HG02885 (cell line): ENCODE data around the gene RGS9BP.
"Not testable (repeated sequence)": the region's sequence is repeated elsewhere in the genome, so short reads cannot be mapped to it uniquely, and the experiment has no call there.

Experiments
- ATAC-seq: cut with Tn5 transposase; IDR thresholded peaks from one replicate; pipeline ENCODE4 v1.9.1; 2021; ENCODE audit warnings: mild to moderate bottlenecking; ENCODE audit not compliant: unreplicated experiment, poor library complexity

The RGS9BP gene, protein sequence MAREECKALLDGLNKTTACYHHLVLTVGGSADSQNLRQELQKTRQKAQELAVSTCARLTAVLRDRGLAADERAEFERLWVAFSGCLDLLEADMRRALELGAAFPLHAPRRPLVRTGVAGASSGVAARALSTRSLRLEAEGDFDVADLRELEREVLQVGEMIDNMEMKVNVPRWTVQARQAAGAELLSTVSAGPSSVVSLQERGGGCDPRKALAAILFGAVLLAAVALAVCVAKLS

DNA sequence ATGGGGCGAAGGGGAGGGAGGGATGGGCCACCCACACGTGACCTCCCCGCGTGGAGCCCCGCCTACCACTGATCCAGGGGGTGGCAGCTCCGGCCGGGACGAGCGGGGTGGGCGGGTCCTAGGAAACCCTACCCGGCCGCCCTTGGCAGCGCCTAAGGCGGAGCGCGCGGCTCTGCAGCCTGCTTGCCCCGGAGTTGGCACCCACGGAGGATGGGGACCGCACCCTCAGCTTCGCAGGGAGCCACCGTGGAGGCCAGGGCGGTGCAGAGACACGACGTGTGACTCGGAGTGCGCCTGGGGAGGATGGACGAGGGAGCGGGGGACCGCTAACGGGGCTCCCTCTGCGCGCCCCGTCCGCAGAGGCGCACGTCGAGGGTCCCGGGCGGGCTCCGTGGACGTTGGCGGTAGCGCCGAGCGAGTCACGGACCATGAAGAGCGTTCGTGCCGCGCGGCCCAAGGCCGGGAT, at the start of gene RGS9BP:
RGS9BP (plus strand) TSS at position 129 of the 466 bp plus-strand sequence. CDS start 416 bp downstream, outside the sequence.
- ATAC-seq = peak; percentile 26

GRCh38 chr19:32626969-32627368, 48.7 kb upstream of the RGS9BP start:
- no peak for ATAC-seq

GRCh38 chr19:32627714-32628270, 47.9 kb upstream of the RGS9BP start:
- ATAC-seq = no peak

DNA sequence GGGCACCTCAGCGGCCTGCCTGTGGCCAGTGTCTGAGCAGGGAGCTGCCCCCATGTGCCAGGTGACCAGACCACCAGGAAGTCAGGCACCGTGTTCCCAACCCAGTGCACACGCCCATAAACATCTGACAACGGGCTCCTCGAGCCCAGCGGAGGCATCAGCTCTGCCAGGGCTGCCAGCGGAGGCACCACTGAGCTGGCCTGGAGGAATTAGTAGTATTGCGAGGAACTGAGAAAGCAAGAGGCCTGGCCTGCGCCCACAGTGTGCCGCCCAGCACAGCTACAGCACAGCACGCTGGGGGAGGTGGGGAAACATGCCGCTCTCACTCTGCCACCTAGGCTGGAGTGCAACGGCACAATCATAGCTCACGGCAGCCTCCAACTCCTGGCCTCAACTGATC, 45.3 kb upstream of the RGS9BP start:
- no peak for ATAC-seq

GRCh38 chr19:32631381-32631780, 44.3 kb upstream of the RGS9BP start:
- ATAC-seq = no peak

GRCh38 chr19:32637480-32637879, 38.2 kb upstream of the RGS9BP start:
- no peak for ATAC-seq

GRCh38 chr19:32638625-32639024, 37.0 kb upstream of the RGS9BP start:
- ATAC-seq = no peak

- ATAC-seq = no peak
Observed at GRCh38 chr19:32642771-32643170, 32.9 kb upstream of the RGS9BP start.

- ATAC-seq = no peak
Observed at GRCh38 chr19:32646556-32646955, 29.1 kb upstream of the RGS9BP start.

GRCh38 chr19:32647361-32647760, 28.3 kb upstream of the RGS9BP start:
- no peak for ATAC-seq

- ATAC-seq = no peak
Observed at GRCh38 chr19:32649751-32650150, 25.9 kb upstream of the RGS9BP start.

DNA sequence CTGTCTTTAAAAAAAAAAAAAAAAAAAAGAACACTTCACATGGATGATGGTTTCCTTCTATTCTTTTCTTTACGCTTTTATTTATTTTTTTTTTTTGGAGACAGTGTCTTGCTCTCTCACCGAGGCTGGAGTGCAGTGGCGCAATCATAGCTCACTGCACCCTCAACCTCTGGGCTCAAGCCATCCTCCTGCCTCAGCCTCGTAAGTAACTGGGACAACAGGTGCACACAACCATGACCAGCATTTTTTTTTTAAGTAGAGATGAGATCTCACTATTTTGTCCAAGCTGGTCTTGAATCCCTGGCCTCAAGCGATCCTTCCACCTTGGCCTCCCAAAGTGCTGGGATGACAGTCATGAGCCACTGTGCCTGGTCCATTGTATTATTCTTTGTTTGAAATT, 25.0 kb upstream of the RGS9BP start:
- ATAC-seq = no peak

DNA sequence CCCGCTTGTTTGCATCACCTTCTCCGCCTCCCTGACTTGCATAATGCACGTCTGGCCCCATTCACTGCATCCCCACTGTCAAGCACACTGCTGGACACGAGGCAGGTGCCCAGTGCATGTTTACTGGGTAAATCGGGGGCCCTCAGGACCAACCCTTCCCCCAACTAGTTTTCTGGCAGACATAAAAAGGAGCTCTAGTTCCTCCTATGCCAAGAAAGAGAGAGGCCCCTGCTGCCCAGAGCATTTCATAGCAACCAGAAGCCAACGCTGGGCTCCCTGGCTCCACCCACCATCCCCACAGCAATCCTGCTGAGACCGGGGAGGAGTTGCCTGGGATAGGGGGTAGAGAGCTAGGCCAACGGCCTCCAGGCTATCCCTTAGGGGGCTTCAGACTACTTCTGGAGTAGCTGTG, 23.9 kb upstream of the RGS9BP start:
- no peak for ATAC-seq

DNA sequence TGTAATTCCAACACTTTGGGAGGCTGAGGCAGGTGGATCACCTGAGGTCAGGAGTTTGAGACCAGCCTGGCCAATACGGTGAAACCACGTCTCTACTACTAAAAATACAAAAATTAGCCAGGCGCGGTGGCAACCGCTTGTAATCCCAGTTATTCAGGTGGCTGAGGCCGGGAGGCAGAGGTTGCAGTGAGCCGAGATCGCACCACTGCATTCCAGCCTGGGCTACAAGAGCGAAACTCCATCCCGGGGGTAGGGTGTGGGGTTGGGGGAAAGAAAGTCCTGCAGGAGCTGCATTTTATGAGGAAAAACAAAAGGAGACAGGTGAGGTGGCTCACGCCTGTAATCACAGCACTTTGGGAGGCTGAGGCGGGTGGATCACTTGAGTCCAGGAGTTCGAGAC, 23.3 kb upstream of the RGS9BP start:
- ATAC-seq = not testable (repeated sequence)

DNA sequence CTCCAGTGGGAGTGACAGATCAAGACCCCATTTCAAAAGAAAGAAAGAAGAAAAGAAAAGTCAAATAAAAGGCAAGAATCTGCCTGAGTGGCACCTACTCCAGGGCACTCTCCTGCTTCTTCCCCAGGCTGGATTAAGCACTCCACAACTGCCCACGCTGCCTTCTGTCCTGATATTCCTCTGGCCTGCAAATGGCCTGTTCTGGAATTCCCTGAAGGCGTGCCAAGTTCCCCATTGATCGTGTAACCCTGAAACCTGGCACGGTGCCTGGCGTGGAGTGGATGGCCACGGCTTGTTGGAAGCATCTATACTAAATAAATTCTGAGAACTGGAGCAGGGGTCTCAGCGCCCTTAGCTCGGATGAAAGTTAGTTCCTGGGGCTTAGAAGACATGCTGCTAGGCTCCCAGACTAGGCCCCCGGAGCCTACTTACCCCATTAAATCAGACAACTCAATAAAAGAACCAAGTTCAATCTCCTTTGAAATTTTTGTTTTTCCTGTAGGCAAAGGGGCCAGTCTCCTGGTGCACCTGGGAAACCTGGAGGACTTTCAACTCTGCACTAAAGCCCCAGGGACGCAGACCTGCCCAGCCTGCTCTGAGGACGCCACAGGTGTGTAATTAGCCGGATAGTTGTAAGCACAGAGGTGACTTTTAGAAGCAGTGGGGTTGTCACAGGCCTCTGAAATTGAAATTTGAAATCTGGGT, 22.6 kb upstream of the RGS9BP start:
- no peak for ATAC-seq

DNA sequence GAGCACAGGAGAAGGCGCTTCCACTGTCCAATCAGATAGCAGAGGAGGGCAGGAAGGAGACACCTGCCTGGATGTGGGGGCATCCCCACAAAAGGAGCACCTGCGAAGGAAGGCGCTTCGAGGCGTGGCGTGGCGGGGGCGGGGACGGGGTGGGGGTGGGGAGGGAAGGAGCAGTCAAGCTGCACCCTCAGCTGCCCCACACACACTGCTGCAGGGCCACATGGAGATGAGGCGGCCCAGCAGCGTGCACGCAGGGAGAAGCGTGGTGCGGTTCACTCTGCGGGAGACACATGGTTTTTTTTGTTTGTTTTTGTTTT, 22.1 kb upstream of the RGS9BP start:
- ATAC-seq = no peak

DNA sequence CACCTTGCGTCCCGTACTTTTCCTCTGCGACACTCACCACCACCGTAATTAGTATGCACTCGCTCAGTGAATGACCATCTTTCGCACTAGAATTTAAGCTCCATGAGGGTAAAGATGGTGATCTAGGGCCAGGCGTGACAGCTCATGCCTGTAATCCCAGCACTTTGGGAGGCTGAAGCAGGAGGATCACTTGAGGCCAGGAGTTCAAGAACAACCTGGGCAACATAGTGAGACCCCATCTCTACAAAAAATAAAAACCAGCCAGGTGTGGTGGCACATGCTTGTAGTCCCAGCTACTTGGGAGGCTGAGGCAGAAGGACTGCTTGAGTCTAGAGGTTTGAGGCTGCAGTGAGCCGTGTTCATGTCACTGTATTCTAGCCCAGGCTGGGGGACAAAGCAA, 19.3 kb upstream of the RGS9BP start:
- not testable (repeated sequence) for ATAC-seq

DNA sequence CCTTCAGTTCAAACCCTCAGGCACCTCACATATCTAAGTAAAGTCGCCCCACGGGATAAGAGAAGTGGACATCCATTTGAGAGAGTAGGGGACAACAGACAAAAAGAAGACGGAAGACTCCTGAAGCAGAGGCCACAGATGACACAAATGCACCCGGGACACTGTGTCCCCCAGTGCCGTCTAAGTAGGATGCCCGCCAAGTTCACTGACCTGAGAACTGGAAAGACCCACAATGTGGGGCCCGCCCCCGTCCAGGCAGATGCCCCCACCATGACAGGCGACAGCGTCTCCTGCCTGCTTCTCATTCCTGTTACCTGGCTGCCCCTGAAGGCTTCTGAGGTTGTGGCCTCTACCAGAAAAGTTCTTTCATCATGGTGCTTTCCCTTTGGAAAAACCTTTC, 17.6 kb upstream of the RGS9BP start:
- ATAC-seq = no peak

DNA sequence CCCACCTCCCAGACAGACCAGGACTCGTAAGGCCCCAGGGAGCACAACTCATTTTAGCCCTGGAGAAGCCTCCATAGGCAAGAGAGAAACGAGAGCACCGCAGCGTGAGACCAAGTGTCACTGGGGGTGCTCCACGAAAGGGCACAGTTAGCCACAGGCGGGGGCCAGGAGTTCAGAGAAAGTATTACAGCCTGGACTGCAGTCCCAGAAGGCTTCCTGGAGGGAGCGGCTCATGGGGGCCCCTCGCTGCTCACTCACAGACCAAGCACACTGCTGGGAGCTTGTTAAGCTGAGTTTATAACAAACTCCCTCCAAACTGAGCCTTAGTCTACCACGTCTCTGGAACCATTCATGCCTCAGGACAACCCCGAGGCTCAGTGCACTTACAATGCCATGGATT, 17.1 kb upstream of the RGS9BP start:
- ATAC-seq = no peak

- ATAC-seq = no peak
Observed at GRCh38 chr19:32661318-32661717, 14.3 kb upstream of the RGS9BP start.

DNA sequence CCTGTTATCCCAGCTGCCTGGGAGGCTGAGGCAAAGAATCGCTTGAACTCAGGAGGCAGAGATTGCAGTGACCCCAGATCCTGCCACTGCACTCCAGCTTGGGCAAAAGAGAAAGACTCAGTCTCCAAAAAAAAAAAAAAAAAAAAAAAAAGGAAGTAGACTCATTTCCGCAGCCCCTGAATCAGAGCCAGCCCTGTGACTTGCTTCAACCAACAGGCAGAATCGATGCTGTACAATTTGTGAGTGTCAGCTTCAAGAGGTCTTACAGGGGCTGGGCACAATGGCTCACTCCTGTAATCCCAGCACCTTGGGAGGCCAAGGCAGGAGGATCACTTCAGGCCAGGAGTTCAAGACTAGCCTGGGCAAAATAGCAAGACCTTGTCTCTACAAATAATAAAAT, 13.5 kb upstream of the RGS9BP start:
- ATAC-seq = no peak

- ATAC-seq = no peak
Observed at GRCh38 chr19:32666084-32666483, 9.6 kb upstream of the RGS9BP start.
